CD4-positive, CD25-positive, alpha-beta regulatory T cell (primary cell): Measurements from ENCODE around the gene SERINC5. TPM values are rescaled to one million over a fixed set of nuclear protein-coding genes. Genes with fewer than 3 reads are reported as not detected.
"Not testable (repeated sequence)": the region's sequence is repeated elsewhere in the genome, so short reads cannot be mapped to it uniquely, and the experiment has no call there.

Experiments used
- ATAC-seq, 2 donors: fragments of 150-1000 bp; cut with Tn5 transposase; one replicate each; pipeline ENCODE4 v1.10.0; 2021; ENCODE audit warnings: low read depth in 2 of 2, moderate number of reproducible peaks in 2 of 2, moderate library complexity in 1 of 2
- DNase-seq, 3 donors: peaks; one replicate each; pipeline versions ENCODE4 v3.0.0 to v3.0.0-alpha.2; 2012 to 2022; ENCODE audit warnings: mixed read lengths in 1 of 3
- H3K27ac ChIP-seq: one replicate; pipeline ENCODE4 v1.7.0; 2013; ENCODE audit warnings: mild to moderate bottlenecking, low read length; ENCODE audit not compliant: insufficient read depth, poor library complexity, severe bottlenecking
- H3K27me3 ChIP-seq: one replicate; pipeline ENCODE4 v1.7.0; 2013; ENCODE audit warnings: low read length; ENCODE audit not compliant: control insufficient read depth, insufficient read depth
- H3K36me3 ChIP-seq: one replicate; pipeline ENCODE4 v1.7.0; 2013; ENCODE audit warnings: mild to moderate bottlenecking, low read length, moderate library complexity; ENCODE audit not compliant: control insufficient read depth, insufficient read depth
- H3K4me1 ChIP-seq: 2 replicates; pipeline ENCODE4 v1.7.0; 2013; ENCODE audit warnings: mild to moderate bottlenecking, low read length; ENCODE audit not compliant: insufficient read depth, control insufficient read depth, poor library complexity, severe bottlenecking
- H3K4me3 ChIP-seq: one replicate; pipeline ENCODE4 v1.7.0; 2013; ENCODE audit warnings: low read depth, mild to moderate bottlenecking, low read length, moderate library complexity
- H3K9me3 ChIP-seq, 2 experiments: 1 replicate in 1 of 2; 2 replicates in 1 of 2; pipeline ENCODE4 v1.7.0; 2013; ENCODE audit warnings: low read length in 2 of 2, mild to moderate bottlenecking in 1 of 2, moderate library complexity in 1 of 2; ENCODE audit not compliant: control insufficient read depth in 2 of 2
- H3K27ac Mint-ChIP-seq, 3 donors: one replicate each; pipeline ENCODE4 v1.8.0; 2020 to 2022; ENCODE audit warnings: mild to moderate bottlenecking in 3 of 3, mixed read lengths in 3 of 3, moderate library complexity in 2 of 3
- H3K27me3 Mint-ChIP-seq: one replicate; pipeline ENCODE4 v1.8.0; 2022; ENCODE audit warnings: mild to moderate bottlenecking, mixed read lengths
- H3K36me3 Mint-ChIP-seq: one replicate; pipeline ENCODE4 v1.8.0; 2020; ENCODE audit warnings: mixed read lengths
- H3K4me1 Mint-ChIP-seq, 4 donors: one replicate each; pipeline ENCODE4 v1.8.0; 2020 to 2022; ENCODE audit warnings: mixed read lengths in 4 of 4, mild to moderate bottlenecking in 1 of 4
- H3K4me3 Mint-ChIP-seq, 4 donors: one replicate each; pipeline ENCODE4 v1.8.0; 2020 to 2022; ENCODE audit warnings: mild to moderate bottlenecking in 4 of 4, mixed read lengths in 4 of 4, moderate library complexity in 3 of 4
- H3K9me3 Mint-ChIP-seq, 7 donors: one replicate each; pipeline ENCODE4 v1.8.0; 2020 to 2022; ENCODE audit warnings: mixed read lengths in 7 of 7, mild to moderate bottlenecking in 3 of 7, moderate library complexity in 2 of 7
- polyA plus RNA-seq, 4 donors: library from polyadenylated mRNA; unstranded; fragments of 300-500 nt; fragmentation: Illumina TruSeq; gene quantifications; one replicate each; pipeline ENCODE4 v1.2.3, GENCODE V29; 2021
- total RNA-seq: library from RNA; stranded (reverse); gene quantifications from one replicate; pipeline ENCODE4 v1.2.3, GENCODE V29; 2022

Gene SERINC5
- total and polyA plus RNA-seq, 5 donors from 2014 or later: 12.7 to 80.3 (median 16.9) TPM

GRCh38 chr5:80187421-80188090 lies 68.3 kb downstream of the SERINC5 start:
- Histone ChIP-seq H3K36me3 (no peaks in the 10 kb centered on the region), H3K9me3 (no peaks in the 10 kb centered on the region), H3K4me3 (peak overlapping the region; percentile 45), H3K27me3 (no peaks in the 10 kb centered on the region), H3K27ac (peak overlapping the region; percentile 75), H3K4me1 (peaks cover 85% of the 10 kb centered on the region)
- ATAC-seq: no peak
- peaks cover 16% of the 10 kb centered on the region for H3K36me3 Mint-ChIP-seq
- peak overlapping the region; percentile 9 to 75 (median 73) for H3K4me3 Mint-ChIP-seq
- peaks cover 4% of the 10 kb centered on the region for H3K27me3 Mint-ChIP-seq
- H3K9me3 Mint-ChIP-seq: peaks cover 0 to 1% (median 0%) of the 10 kb centered on the region in 7 donors
- H3K4me1 Mint-ChIP-seq: peaks cover 23 to 93% (median 80%) of the 10 kb centered on the region in 4 donors
- no peak for DNase-seq
- peak overlapping the region; percentile 71 to 99 (median 99) for H3K27ac Mint-ChIP-seq

GRCh38 chr5:80185535-80185934 lies 70.3 kb downstream of the SERINC5 start:
- peak overlapping the region; percentile 39 for H3K27ac ChIP-seq
- not testable (repeated sequence) for H3K9me3 ChIP-seq, H3K27me3 ChIP-seq, H3K36me3 ChIP-seq, H3K9me3 Mint-ChIP-seq, H3K27me3 Mint-ChIP-seq, DNase-seq, ATAC-seq
- H3K4me1 ChIP-seq: peaks cover 81% of the 10 kb centered on the region
- Mint-ChIP-seq H3K4me1 (peaks cover 22 to 97% (median 82%) of the 10 kb centered on the region in 4 donors), H3K27ac (peak overlapping the region; percentile 91 to 100 (median 99)), H3K36me3 (peaks cover 16% of the 10 kb centered on the region), H3K4me3 (peak overlapping the region; percentile 29 to 81 (median 50))
- H3K4me3 ChIP-seq: peak overlapping the region; percentile 48

- Histone ChIP-seq H3K27ac (peak overlapping the region; percentile 65), H3K36me3 (no peaks in the 10 kb centered on the region), H3K27me3 (no peaks in the 10 kb centered on the region), H3K9me3 (no peaks in the 10 kb centered on the region), H3K4me3 (peak overlapping the region; percentile 48), H3K4me1 (peaks cover 85% of the 10 kb centered on the region)
- Mint-ChIP-seq H3K9me3 (peaks cover 0 to 1% (median 0%) of the 10 kb centered on the region in 7 donors), H3K36me3 (peaks cover 16% of the 10 kb centered on the region), H3K4me3 (peak overlapping the region; percentile 29 to 81 (median 50)), H3K27ac (peak overlapping the region; percentile 91 to 100 (median 99)), H3K27me3 (peaks cover 4% of the 10 kb centered on the region), H3K4me1 (peaks cover 27 to 93% (median 82%) of the 10 kb centered on the region in 4 donors)
- DNase-seq (peak in 1 of 3 donors; percentile 63), ATAC-seq (no peak)
These were observed 70.8 kb downstream of the SERINC5 start for GRCh38 chr5:80185095-80185494.

- H3K36me3 Mint-ChIP-seq: peaks cover 16% of the 10 kb centered on the region
- H3K27me3 ChIP-seq: no peaks in the 10 kb centered on the region
- peak overlapping the region; percentile 91 to 100 (median 99) for H3K27ac Mint-ChIP-seq
- H3K4me1 ChIP-seq: peaks cover 78% of the 10 kb centered on the region
- H3K4me3 ChIP-seq: peak overlapping the region; percentile 11
- peaks cover under 1% of the 10 kb centered on the region for H3K27me3 Mint-ChIP-seq
- peak overlapping the region; percentile 48 to 81 (median 76) for H3K4me3 Mint-ChIP-seq
- peak overlapping the region; percentile 65 for H3K27ac ChIP-seq
- ATAC-seq: no peak
- DNase-seq: no peak
- H3K9me3 Mint-ChIP-seq: peaks cover 0 to 1% (median 0%) of the 10 kb centered on the region in 7 donors
- peaks cover 27 to 93% (median 83%) of the 10 kb centered on the region in 4 donors for H3K4me1 Mint-ChIP-seq
- H3K36me3 ChIP-seq: no peaks in the 10 kb centered on the region
- H3K9me3 ChIP-seq: no peaks in the 10 kb centered on the region
These were observed 71.4 kb downstream of the SERINC5 start for GRCh38 chr5:80184235-80185023.

GRCh38 chr5:80183728-80184234 lies 72.1 kb downstream of the SERINC5 start:
- H3K4me3 ChIP-seq: peak overlapping the region; percentile 11
- DNase-seq (peak in 1 of 3 donors; percentile 43), ATAC-seq (peak in 1 of 2 donors; percentile 13)
- H3K4me1 ChIP-seq: peaks cover 80% of the 10 kb centered on the region
- H3K27me3 Mint-ChIP-seq, H3K36me3 ChIP-seq, H3K9me3 ChIP-seq, H3K27me3 ChIP-seq, H3K9me3 Mint-ChIP-seq: not testable (repeated sequence)
- Mint-ChIP-seq H3K36me3 (peaks cover 16% of the 10 kb centered on the region), H3K27ac (peak overlapping the region; percentile 91 to 100 (median 99)), H3K4me3 (peak overlapping the region; percentile 48 to 81 (median 76)), H3K4me1 (peaks cover 27 to 91% (median 80%) of the 10 kb centered on the region in 4 donors)
- H3K27ac ChIP-seq: peak overlapping the region; percentile 65

GRCh38 chr5:80182809-80183580 lies 72.9 kb downstream of the SERINC5 start:
- ATAC-seq (peak; percentile 13 to 23), DNase-seq (peak in 1 of 3 donors; percentile 67)
- peak overlapping the region; percentile 40 to 81 (median 76) for H3K4me3 Mint-ChIP-seq
- H3K9me3 ChIP-seq: no peaks in the 10 kb centered on the region
- H3K27ac Mint-ChIP-seq: peak overlapping the region; percentile 91 to 100 (median 99)
- H3K36me3 ChIP-seq: no peaks in the 10 kb centered on the region
- peaks cover 16% of the 10 kb centered on the region for H3K36me3 Mint-ChIP-seq
- peaks cover 0 to 1% (median 0%) of the 10 kb centered on the region in 7 donors for H3K9me3 Mint-ChIP-seq
- no peaks in the 10 kb centered on the region for H3K27me3 Mint-ChIP-seq
- peak overlapping the region; percentile 31 for H3K4me3 ChIP-seq
- H3K4me1 ChIP-seq: peaks cover 75% of the 10 kb centered on the region
- peak overlapping the region; percentile 65 for H3K27ac ChIP-seq
- H3K4me1 Mint-ChIP-seq: peaks cover 27 to 88% (median 75%) of the 10 kb centered on the region in 4 donors
- H3K27me3 ChIP-seq: no peaks in the 10 kb centered on the region
